AG08395 (cell line): ENCODE data around the gene RHOT1.
A peak's percentile ranks its signal among the peaks of the same experiment; 100 is the strongest.
"Not testable (repeated sequence)": the region's sequence is repeated elsewhere in the genome, so short reads cannot be mapped to it uniquely, and the experiment has no call there.

Experiments
- DNase-seq: peaks from one replicate; pipeline ENCODE4 v3.0.0; 2012; ENCODE audit warnings: mixed read lengths, low spot score

RHOT1 gene

DNA sequence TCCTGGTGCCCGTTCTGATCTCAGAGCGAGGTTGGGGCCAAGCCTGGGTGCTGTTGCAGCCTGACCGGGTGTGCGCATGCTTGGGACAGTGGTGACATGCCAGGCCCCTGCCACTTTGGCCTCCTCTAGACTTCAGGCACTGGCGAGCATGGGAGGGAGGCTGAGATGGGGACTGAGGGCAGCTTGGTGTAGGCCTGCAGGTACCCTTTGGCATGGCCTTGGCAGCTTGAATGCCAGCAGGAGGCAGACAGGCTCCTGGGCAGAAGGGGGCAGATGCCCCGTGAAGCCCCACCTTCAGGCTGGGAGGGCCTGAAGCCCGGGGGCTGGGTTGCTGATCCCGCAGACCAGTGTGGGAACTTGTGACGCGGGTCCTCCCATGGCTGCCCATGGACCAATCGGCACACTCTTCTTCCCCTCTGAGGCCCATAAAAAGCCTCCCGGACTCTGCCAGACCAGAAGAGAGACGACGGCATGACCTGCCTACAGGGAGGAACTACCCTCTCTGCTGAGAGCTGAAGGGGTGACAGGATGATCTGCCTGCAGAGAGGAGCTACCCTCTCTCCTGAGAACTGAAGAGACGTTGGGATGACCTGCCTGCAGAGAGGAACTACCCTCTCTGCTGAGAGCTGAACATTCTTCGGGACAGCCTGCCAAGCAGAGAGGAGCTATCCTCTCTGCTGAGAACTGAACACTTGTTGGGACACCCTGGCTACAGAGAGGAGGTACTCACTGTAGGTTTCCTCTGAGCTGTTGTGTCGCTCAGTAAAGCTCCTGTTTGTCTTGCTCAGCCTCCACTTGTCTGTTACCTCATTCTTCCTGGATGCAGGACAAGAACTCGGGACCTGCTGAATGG is 17.5 kb downstream of the RHOT1 start:
- DNase-seq = no peak

GRCh38 chr17:32160526-32160925 is 18.2 kb downstream of the RHOT1 start:
- DNase-seq = no peak

DNA sequence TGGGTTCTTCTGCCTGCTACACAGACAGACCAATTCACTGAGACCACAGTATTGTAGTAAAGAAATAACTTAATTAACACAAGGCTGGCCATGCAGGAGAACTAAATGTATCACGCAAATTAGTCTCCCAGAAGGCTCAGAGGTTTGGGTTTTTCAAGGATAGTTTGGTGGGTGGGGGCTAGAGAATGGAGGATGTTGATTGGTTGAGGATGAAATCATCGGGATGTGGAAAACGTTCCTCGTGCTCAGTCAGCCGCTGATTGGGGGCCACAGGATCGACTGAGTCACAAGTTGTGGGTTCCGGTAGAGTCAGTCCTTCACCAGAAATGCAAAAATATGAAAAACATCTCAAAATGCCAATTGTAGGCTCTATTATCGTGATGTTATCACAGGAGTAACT is 18.7 kb downstream of the RHOT1 start:
- no peak for DNase-seq

- peak; percentile 70 for DNase-seq
These were observed 19.4 kb downstream of the RHOT1 start for GRCh38 chr17:32161506-32162365.

DNA sequence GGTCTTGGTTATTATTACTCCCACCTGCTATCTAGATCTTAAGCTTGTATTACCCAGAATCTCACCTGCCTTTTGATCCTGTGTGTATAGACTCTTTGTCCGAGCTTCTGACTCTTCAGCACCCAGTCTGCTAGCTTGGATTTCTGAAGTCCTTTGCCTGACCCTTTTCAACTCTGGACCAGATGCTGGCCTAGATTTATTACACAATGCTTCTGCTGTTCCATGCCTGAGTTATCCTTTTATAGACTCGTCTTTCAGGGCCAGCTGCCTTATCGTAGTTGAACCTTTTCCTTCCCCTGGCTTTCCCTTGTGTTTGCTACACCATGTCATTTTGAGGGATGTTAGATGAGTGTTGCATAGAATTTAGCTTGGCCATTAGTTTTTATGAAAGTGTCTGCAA is 32.6 kb downstream of the RHOT1 start:
- no peak for DNase-seq

GRCh38 chr17:32178679-32179078 is 36.4 kb downstream of the RHOT1 start:
- not testable (repeated sequence) for DNase-seq

DNA sequence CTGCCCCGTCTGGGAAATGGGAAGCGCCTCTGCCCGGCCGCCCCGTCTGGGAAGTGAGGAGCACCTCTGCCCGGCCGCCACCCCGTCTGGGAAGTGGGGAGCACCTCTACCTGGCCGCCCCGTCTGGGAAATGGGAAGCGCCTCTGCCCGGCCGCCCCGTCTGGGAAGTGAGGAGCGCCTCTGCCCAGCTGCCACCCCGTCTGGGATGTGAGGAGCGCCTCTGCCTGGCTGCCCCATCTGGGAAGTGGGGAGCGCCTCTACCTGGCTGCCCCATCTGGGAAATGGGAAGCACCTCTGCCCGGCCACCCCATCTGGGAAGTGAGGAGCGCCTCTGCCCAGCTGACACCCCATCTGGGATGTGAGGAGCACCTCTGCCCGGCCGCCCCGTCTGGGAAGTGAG is 36.8 kb downstream of the RHOT1 start:
- DNase-seq = not testable (repeated sequence)

- DNase-seq = not testable (repeated sequence)
These were observed 37.2 kb downstream of the RHOT1 start for GRCh38 chr17:32179526-32179925.

DNA sequence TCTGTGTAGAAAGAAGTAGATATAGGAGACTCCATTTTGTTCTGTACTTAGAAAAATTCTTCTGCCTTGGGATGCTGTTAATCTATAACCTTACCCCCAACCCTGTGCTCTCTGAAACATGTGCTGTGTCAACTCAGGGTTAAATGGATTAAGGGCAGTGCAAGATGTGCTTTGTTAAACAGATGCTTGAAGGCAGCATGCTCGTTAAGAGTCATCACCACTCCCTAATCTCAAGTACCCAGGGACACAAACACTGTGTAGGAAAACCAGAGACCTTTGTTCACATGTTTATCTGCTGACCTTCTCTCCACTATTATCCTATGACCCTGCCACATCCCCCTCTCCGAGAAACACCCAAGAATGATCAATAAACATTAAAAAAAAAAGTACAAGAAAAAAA is 38.0 kb downstream of the RHOT1 start:
- not testable (repeated sequence) for DNase-seq

- DNase-seq = no peak
These were observed 43.6 kb downstream of the RHOT1 start for GRCh38 chr17:32185875-32186274.

- DNase-seq = no peak
These were observed 45.0 kb downstream of the RHOT1 start for GRCh38 chr17:32187271-32187670.

- DNase-seq = no peak
These were observed 47.0 kb downstream of the RHOT1 start for GRCh38 chr17:32189343-32189742.

GRCh38 chr17:32191306-32191705 is 49.0 kb downstream of the RHOT1 start:
- peak; percentile 26 for DNase-seq

DNA sequence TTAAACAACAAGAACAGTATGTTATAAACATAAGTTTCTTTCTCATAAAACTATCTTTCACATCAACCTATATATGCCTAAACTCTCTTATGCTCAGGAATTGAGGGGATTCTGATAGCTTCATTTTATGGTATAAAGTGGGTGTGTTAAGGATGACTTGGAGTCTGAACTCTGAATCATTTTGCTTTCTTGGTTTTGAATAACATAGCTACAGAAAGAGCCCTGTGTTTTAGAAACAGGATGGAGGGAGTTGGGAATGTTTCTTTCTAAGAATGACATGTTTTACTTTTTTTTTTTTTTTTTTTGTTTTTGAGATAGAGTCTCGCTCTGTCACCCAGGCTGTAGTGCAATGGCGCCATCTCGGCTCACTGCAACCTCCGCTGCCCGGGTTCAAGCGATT is 50.1 kb downstream of the RHOT1 start:
- DNase-seq = peak; percentile 12

GRCh38 chr17:32197987-32198386 is 55.7 kb downstream of the RHOT1 start:
- no peak for DNase-seq

DNA sequence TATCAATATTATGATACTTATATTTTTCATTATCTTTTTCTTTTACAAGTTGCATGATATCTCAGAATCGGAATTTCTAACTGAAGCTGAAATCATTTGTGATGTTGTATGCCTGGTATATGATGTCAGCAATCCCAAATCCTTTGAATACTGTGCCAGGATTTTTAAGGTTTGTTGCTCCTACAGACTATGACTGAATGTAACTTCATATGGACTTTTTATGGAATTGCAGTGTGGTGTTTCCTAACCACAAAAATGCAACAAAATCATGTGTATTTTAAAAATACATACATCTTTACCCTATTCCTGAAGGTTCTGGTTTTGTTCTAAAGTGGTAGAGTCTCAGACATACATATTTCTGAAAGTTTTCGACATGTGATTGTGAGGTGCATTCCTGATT is 64.6 kb downstream of the RHOT1 start:
- no peak for DNase-seq

DNA sequence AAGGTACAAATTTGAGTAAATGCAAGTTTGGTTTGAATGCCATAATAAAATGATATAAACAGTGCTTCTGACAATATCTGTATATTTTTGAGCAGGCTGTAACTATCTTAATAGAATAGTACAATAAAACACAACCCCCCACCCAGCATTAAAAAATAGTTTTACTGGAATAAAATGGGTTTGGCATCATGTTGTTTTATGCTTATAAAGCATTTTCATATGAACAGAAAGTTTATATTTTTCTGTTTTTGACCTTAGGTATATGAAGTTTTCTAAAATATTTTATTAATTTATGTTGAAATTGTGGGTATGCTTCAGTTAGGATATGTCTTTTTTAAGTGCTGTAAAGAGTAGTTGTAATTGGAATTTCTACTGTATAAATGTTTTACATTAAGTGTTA is 66.1 kb downstream of the RHOT1 start:
- DNase-seq = no peak

GRCh38 chr17:32209608-32210007 is 67.3 kb downstream of the RHOT1 start:
- DNase-seq = no peak

- no peak for DNase-seq
These were observed 69.4 kb downstream of the RHOT1 start for GRCh38 chr17:32211671-32212070.

DNA sequence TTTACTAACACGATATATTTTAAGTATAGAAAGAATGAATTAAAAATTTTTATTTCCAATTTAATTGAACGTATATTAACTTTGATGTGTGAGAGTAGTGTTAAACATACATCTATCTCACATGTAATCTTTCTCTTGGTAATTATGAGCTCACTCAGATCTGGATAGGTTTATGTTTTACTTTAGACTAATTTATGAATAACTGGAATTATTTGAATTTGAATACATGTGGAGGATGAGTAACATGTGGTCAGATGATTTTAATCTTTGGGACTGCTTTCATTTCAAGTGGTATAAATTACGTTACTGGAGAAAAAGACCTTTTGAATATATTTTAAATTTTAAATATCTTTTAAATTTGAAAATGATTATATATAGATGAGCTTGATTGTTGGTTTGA is 73.4 kb downstream of the RHOT1 start:
- DNase-seq = no peak

- peak; percentile 6 for DNase-seq
These were observed 80.3 kb downstream of the RHOT1 start for GRCh38 chr17:32222621-32223020.

GRCh38 chr17:32223703-32224102 is 81.4 kb downstream of the RHOT1 start:
- no peak for DNase-seq

DNA sequence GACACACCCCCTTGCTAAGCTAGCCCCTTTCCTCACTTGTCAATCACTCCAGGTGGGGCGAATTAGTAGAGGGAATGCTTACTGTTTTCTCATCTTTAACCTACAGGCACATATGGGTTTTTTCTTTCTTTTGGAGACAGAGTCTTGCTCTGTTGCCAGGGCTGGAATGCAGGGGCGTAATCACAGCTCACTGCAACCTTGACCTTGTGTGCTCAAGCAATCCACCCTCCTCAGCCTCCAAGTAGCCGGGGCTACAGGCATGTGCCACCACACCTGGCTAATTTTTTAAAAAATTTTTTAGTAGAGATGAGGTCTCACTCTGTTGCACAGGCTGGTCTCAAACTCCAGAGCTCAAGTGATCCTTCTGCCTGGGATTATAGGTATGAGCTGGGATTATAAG is 84.6 kb downstream of the RHOT1 start:
- no peak for DNase-seq
